Measurements from ENCODE around the gene KCNQ1OT1.

KCNQ1OT1 gene

DNA sequence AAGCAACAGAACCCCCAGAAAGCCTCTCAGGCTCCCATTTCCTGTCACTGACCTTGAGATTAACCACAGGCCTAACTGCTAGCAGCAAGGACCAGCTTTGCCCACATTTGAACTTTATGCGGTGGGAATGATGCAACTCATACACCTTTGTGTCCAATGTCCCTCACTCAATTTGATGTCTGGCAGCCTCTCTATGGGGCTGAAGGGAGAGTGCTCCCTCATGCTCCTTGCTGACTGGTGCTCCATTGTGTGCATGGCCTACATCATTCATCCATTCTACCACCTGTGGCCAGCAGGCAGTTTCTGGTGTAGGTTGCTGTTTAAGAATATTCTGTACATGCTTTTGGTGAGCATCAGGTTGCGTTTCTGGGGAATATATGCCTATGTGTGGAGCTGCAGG is 31.9 kb downstream of the KCNQ1OT1 start:
- no peak overlapping the region for H3K4me3 ChIP-seq (ENCODE audit: control insufficient read depth, low read depth, low read length)
- TF ChIP-seq, protein P1, sequence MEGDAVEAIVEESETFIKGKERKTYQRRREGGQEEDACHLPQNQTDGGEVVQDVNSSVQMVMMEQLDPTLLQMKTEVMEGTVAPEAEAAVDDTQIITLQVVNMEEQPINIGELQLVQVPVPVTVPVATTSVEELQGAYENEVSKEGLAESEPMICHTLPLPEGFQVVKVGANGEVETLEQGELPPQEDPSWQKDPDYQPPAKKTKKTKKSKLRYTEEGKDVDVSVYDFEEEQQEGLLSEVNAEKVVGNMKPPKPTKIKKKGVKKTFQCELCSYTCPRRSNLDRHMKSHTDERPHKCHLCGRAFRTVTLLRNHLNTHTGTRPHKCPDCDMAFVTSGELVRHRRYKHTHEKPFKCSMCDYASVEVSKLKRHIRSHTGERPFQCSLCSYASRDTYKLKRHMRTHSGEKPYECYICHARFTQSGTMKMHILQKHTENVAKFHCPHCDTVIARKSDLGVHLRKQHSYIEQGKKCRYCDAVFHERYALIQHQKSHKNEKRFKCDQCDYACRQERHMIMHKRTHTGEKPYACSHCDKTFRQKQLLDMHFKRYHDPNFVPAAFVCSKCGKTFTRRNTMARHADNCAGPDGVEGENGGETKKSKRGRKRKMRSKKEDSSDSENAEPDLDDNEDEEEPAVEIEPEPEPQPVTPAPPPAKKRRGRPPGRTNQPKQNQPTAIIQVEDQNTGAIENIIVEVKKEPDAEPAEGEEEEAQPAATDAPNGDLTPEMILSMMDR (IDR thresholded peaks at IDR 0.05; ENCODE audit: control insufficient read depth, insufficient read depth, low read depth, low read length, missing control alignments), result no peak
- DNase-seq (ENCODE audit: low read depth), result no peak

DNA sequence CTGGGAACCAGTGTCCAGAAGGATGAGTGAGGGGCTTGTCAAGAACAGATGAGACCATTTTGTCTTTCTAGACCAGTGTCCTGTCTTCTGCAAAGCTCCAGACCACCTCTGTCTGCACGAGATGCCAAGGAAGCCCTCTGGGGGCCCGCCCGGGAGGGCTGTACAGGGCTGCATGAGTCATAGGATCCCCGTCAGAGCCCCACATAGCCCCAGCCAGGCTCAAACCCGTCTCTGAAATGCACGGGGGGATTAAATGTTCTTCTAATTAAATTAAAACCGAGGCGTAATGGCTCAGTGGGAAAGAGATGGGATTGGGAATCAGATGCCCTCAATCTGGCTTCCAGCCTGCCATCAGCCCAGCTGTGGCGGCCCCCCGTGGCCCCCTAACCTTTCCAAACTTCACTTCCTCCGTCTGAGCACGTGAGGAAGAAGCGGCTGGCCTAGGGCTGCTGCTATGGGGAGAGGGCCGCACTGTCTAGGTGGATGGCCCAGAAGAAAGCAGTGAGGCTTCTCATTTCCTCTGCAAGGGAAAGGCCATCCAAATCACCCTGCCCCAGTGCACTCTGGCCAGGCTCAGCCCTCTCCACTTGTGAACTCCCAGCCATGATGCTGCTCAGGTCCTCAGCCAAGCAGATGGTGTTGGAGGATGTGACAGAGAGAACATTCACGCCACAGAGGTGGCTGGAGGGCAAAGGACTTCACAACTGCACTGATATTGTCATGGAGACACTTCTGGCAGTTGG is 32.8 kb downstream of the KCNQ1OT1 start:
- TF ChIP-seq, protein P1 (IDR thresholded peaks at IDR 0.05; ENCODE audit: control insufficient read depth, insufficient read depth, low read depth, low read length, missing control alignments), result no peak
- no peak for DNase-seq (ENCODE audit: low read depth)
- H3K4me3 ChIP-seq (ENCODE audit: control insufficient read depth, low read depth, low read length), result no peak overlapping the region

DNA sequence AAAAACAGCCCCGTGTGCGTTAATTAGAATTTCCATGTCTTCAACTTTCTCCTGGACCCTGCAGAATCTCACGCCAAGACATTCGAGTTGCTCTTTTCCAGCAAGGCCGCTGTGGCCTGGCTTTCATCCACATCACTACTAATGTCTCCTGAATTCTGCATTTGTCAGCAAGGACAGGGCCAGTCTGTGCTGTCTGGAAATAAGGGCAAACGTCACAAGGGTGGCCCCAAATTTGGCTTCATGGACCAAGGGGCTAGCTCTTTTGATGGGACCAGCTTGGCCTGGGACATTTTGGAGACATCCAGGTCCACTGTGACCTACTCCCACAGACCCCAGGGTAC is 33.4 kb downstream of the KCNQ1OT1 start:
- TF ChIP-seq, protein P1 (IDR thresholded peaks at IDR 0.05; ENCODE audit: control insufficient read depth, insufficient read depth, low read depth, low read length, missing control alignments), result no peak
- no peak overlapping the region for H3K4me3 ChIP-seq (ENCODE audit: control insufficient read depth, low read depth, low read length)
- DNase-seq (ENCODE audit: low read depth), result no peak

DNA sequence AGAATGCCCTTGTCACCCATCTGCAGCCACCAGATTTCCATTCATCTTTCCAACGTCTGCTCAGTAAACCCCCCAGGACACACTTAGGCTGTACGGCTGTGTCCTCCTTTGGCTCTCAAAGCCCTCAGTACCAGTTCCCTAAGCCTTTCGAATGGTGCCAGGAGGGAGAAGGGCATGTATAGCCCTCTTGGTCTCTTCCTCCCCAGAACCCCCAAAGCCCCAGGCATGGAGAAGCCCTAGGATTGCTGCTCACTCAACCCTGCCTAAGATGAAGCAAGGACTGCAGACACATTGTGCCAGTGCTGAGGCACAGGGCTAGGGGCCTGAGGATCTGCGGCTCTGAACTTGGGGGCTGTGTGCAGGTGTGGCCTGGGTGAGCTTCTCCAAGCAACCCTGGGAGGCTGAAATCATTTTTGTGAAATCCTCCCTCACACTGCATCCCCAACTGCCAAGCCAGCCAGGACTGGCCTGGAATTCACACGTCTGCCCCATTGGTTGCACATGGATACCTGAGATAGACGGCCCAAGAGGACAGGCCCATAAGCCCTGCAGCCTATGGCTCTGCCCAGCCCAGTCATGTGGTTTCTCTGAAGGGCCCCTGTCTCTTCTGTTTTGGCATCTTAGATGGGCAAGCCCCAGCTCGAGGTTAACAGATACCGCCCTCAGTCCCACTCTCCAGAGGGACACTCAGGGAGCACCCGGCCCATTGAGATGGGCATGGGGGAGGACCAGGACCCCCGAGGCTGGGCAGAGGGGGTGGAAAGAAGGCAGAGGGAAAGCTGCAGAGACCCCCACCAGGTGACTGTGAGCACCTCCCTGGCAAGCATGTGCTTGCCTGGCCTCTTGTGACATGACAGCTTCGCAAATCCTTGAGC is 34.0 kb downstream of the KCNQ1OT1 start:
- TF ChIP-seq, protein P1 (IDR thresholded peaks at IDR 0.05; ENCODE audit: control insufficient read depth, insufficient read depth, low read depth, low read length, missing control alignments), result no peak
- no peak overlapping the region for H3K4me3 ChIP-seq (ENCODE audit: control insufficient read depth, low read depth, low read length)
- DNase-seq (ENCODE audit: low read depth), result no peak

DNA sequence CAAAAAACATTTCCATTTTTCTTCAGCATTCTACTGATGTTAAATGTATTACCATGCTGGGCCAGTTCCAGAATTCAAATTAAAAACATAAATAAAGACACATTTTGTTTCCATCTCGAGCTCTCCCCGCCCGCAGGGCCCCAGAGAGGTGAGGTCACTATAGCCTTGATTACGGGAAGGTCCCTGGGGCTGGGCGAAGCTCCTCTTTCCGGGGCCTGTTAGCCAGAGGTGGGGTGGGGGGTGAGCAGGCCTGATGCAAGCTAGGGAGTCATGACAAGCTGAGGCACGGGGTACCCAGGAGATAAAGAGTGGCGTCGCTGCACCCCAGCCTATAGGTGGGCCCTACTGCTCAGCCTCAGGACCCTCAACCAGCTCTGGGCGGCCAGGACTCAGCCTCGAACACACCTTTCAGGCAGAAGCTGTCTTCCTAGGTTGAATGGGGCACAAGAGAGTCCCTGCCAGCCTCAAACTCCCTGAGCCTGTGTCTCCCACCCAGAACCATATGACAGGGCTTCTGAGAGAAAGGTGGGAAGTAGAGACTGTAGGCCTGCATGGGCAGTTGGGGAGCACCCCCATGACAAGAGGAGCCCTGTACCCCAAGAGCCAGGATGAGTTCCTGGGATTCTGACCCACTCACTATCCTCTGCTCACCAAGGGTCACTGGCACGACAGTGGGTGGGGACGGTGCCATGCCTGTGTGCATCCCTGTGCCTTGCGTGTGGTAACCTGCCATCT is 34.8 kb downstream of the KCNQ1OT1 start:
- TF ChIP-seq, protein P1 (IDR thresholded peaks at IDR 0.05; ENCODE audit: control insufficient read depth, insufficient read depth, low read depth, low read length, missing control alignments), result no peak
- no peak for DNase-seq (ENCODE audit: low read depth)
- H3K4me3 ChIP-seq (ENCODE audit: control insufficient read depth, low read depth, low read length), result no peak overlapping the region

DNA sequence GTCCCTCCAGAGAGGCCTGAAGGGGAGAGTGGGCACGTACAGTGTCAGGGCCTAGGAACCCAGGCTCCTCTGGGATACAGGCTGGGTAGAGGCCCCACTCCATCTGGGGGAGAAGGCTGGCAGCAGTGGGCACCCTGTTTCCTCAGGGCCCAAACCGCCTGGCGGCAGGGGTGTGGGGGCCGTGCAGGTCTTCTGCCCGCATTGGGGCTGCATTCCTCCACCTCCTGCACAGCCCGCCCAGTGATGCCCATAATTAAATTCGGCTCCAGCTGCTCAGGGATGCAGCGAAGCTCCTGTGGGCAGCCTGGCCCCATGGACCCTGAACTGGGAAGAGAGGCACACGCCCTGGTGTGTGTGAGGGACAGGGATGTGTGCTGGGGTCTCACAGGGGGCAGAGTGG is 35.4 kb downstream of the KCNQ1OT1 start:
- H3K4me3 ChIP-seq (ENCODE audit: control insufficient read depth, low read depth, low read length), result no peak overlapping the region
- DNase-seq (ENCODE audit: low read depth), result no peak
- TF ChIP-seq, protein P1 (IDR thresholded peaks at IDR 0.05; ENCODE audit: control insufficient read depth, insufficient read depth, low read depth, low read length, missing control alignments), result no peak

Measured in AG09309 (cell line).